HG03060 (cell line): ENCODE data around the gene DLGAP1.

Experiments
- ATAC-seq: cut with Tn5 transposase; IDR thresholded peaks from one replicate; pipeline ENCODE4 v1.9.1; 2021; ENCODE audit warnings: low read depth, moderate number of reproducible peaks; ENCODE audit not compliant: unreplicated experiment

The DLGAP1 gene

GRCh38 chr18:3966642-3967358 is 488.3 kb downstream of the DLGAP1 start:
- no peak for ATAC-seq

GRCh38 chr18:3966246-3966641 is 488.9 kb downstream of the DLGAP1 start:
- no peak for ATAC-seq

DNA sequence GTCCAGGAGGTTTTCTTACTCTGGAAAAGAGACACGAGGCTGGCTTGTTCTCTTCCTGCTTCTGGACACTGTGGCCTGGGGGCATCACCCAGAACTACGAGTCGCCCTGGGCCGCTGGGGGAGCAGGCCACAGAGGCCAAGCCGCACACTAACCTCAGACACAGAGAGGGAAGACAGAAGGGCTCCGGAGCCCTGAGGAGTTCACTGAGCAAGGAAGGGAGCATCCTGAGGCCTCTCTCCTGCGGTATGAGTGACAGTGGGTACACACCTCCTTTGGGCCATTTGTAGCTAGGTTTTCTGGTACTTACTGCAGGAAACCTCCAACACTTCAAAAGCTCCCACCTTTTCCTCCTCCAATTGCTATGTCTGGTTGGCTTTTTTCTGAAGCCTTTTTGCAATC is 494.1 kb downstream of the DLGAP1 start:
- ATAC-seq: no peak

DNA sequence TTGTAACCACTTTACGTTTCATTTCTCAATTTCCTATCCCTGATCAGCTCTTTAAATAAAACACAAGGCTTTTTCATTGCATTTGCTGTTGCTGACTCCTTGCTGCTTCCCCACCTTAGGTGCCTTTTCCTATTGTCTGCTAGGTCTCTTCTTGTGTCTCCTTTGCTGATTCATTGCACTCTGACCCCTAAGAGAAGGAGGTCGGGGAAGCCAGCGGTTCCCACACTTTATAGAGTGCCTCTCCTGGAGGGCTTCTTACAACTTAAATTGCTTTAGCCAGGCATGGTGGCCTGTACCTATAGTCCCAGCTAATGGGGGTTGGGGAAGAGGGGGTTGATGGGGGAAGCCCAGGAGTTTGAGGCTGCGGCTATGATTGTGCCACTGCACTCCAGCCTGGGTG is 495.0 kb downstream of the DLGAP1 start:
- no peak for ATAC-seq

- no peak for ATAC-seq
These were observed 503.1 kb downstream of the DLGAP1 start for GRCh38 chr18:3952031-3952430.

DNA sequence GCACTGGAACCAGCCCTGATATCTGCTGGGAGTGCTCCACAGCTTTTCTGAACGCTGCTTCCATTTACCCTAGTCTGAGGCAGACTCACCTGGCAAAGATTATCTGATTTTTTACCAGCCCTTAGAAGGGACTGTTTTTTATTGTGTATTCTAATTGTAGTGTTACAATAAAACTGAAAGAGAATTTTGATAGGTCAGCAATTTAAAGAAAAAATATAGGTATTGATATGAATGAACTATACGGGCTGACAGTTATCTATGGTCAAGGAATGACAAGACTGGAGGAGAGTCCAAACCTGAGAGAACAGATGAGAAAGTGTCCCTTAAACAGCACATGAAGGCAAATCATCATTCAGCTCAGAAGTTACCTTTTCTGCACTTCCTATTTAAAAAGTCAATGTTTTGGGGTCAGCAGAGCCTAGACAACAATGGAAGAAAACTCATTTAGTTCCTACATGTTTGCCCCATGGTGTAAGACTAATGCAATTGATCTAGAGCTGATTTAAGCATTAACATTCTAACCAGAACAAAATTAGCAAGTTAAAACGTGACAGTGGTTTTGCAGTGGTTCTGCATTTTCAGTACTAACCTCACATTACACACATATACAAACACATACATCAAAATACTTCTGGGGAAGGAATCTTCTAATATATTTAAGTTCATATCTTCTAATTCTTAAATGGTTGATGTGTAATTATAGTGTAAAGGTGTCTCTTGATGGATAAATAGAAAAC is 504.3 kb downstream of the DLGAP1 start:
- ATAC-seq: no peak

DNA sequence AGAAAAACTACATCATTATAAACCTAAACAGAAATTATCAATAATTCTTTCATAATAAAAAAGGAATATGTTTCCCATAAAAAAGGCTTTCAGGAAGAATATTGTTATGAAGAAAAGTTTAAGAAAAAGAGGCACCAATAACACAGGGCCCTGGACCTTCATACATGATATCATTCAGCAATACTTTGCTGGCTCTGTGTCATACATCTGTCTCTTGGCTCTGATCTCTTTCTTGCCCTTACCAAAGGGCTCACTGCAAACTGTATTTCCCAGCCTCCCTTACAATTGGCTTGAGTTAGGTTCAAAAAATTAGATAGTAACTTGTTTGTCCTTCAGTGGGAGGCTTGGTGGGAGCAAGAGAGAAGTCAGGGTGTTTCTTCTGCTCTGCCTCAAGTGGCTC is 506.1 kb downstream of the DLGAP1 start:
- no peak for ATAC-seq

- no peak for ATAC-seq
These were observed 507.7 kb downstream of the DLGAP1 start for GRCh38 chr18:3947383-3947782.

GRCh38 chr18:3935305-3935704 is 519.8 kb downstream of the DLGAP1 start:
- no peak for ATAC-seq

GRCh38 chr18:3932276-3932675 is 522.8 kb downstream of the DLGAP1 start:
- no peak for ATAC-seq

GRCh38 chr18:3931542-3932112 is 523.5 kb downstream of the DLGAP1 start:
- no peak for ATAC-seq

DNA sequence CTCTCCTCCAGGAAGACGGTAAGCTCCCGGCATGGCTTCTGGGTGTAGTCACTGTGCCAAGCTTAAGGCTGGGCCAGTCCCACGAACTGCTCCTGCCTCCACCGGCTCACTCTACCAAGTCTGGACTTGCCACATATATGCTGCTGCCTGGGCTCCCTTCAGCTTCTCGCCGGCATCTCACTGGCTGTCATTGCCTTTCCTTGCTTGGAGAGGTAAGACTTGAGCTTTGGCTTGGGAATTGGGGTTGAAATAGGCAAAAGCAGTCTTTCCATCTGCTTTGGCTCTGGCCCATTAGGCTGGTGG is 524.1 kb downstream of the DLGAP1 start:
- no peak for ATAC-seq

- no peak for ATAC-seq
These were observed 524.7 kb downstream of the DLGAP1 start for GRCh38 chr18:3930126-3931012.

DNA sequence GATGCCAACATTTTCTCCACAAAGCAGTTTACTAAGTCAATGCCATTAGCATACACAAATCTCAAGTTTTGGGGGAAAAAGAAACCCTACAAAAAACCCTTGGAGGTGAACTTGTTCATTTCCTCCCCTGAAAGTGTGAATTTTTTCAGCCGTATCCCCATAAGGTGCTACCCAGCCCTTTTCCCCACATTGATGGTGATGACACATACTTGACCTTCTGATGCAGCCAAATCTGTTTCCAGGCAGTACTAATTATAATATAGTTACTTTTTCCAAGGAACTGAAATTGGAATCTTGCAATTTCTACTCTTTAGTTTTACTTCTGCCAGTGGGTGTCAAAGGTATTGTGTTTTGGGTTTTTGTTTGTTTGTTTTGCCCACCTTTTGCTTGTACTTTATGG is 530.7 kb downstream of the DLGAP1 start:
- no peak for ATAC-seq

GRCh38 chr18:3923750-3924149 is 531.4 kb downstream of the DLGAP1 start:
- ATAC-seq: no peak

GRCh38 chr18:3921826-3922225 is 533.3 kb downstream of the DLGAP1 start:
- ATAC-seq: no peak

- ATAC-seq: no peak
These were observed 534.3 kb downstream of the DLGAP1 start for GRCh38 chr18:3920832-3921231.

GRCh38 chr18:3919396-3920061 is 535.6 kb downstream of the DLGAP1 start:
- no peak for ATAC-seq

DNA sequence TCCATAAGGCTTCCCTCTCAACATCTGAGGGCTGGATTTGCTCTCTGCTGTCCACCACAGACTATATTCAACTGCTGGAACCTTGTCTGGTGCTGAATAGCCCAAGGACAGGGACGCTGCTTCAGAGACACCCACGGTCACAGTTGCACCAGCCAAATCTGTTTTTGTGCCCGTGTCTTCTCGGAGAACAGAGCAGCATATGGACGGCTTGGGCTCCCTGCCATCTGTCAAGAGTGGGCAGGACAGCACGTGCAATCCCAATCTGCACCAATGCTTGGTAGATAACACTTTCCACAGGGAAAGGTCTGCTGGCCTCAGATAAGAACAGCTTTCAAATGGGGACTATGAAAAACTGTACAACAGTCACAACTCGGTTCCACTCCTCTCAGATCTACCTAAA is 539.0 kb downstream of the DLGAP1 start:
- no peak for ATAC-seq

- ATAC-seq: no peak
These were observed 540.1 kb downstream of the DLGAP1 start for GRCh38 chr18:3914833-3915610.
